ENCODE measurements around the gene SELENOO. TPM values are rescaled to one million over a fixed set of nuclear protein-coding genes. Genes with fewer than 3 reads are reported as not detected.

Gene SELENOO
- total RNA-seq, 1 experiment from 2014 or later = 19.0 TPM

- Histone ChIP-seq H3K79me2 (ENCODE audit: insufficient read depth, low read length) (no peaks in the 10 kb centered on the region), H2BK120ac (ENCODE audit: low read depth, low read length, poor library complexity, severe bottlenecking) (no peak overlapping the region), H3K14ac (ENCODE audit: insufficient read depth, low read length) (no peak overlapping the region), H2BK15ac (ENCODE audit: low read depth, low read length) (no peak overlapping the region), H4K5ac (ENCODE audit: insufficient read length, low read depth, low read length) (no peak overlapping the region), H3K27ac (ENCODE audit: insufficient read length, low read depth, low read length) (no peak overlapping the region), H3K18ac (ENCODE audit: insufficient read length, low read depth, low read length) (no peak overlapping the region), H3K9ac (ENCODE audit: extremely low read depth, insufficient read length, low read length) (no peak overlapping the region), H3K4me2 (ENCODE audit: insufficient read depth, insufficient read length, low read length) (no peak overlapping the region), H4K8ac (replicated peaks; ENCODE audit: insufficient read length, low read depth, low read length) (no peak overlapping the region), H4K20me1 (ENCODE audit: control insufficient read depth, insufficient read depth, insufficient read length) (no peaks in the 10 kb centered on the region), H3K9me3 (ENCODE audit: control insufficient read depth, low read depth, low read length) (no peaks in the 10 kb centered on the region), H3K4ac (ENCODE audit: low read depth, low read length) (no peak overlapping the region), H3T11ph (ENCODE audit: low read length) (no peak overlapping the region), H3K56ac (ENCODE audit: insufficient read length, low read depth, low read length) (no peak overlapping the region), H3K4me1 (ENCODE audit: insufficient read depth, low read length) (no peaks in the 10 kb centered on the region), H3K79me1 (ENCODE audit: insufficient read depth, low read depth, low read length, poor library complexity, severe bottlenecking) (no peaks in the 10 kb centered on the region), H2AFZ (ENCODE audit: low read length) (no peak overlapping the region), H2BK5ac (ENCODE audit: insufficient read length, low read length) (no peak overlapping the region), H3K23ac (ENCODE audit: insufficient read length, low read depth, low read length) (no peak overlapping the region), H3K27me3 (ENCODE audit: insufficient read depth, low read length) (no peaks in the 10 kb centered on the region; the same call in 1 of the 2 replicates), H2BK12ac (ENCODE audit: insufficient read length, low read depth, low read length) (no peak overlapping the region), H2AK5ac (ENCODE audit: insufficient read length, low read length) (no peak overlapping the region), H2BK20ac (ENCODE audit: low read depth, low read length, poor library complexity, severe bottlenecking) (no peak overlapping the region), H4K91ac (ENCODE audit: insufficient read length, low read depth, low read length) (no peak overlapping the region), H3K23me2 (ENCODE audit: insufficient read length, low read depth, low read length, poor library complexity, severe bottlenecking) (peaks cover 8% of the 10 kb centered on the region)
- Mint-ChIP-seq H3K36me3 (ENCODE audit: insufficient read depth in 1 of 3, low read depth in 3 of 3) (no peaks in the 10 kb centered on the region), H3K4me3 (peak overlapping the region; percentile 63 to 78), H3K4me1 (peaks cover 8 to 12% of the 10 kb centered on the region in 2 experiments), H3K27ac (no peak overlapping the region; a peak in 1 of 7 replicates), H3K9me3 (peaks cover 2 to 3% of the 10 kb centered on the region in 2 experiments; a peak in 2 of 5 replicates), H3K27me3 (ENCODE audit: low read depth) (peaks cover 64% of the 10 kb centered on the region)
- DNase-seq = no peak
- TF ChIP-seq CTCF (conservative IDR thresholded peaks at IDR 0.05) = no peak
- no CpG with 5 or more reads among the region's 7 CpGs for WGBS (ENCODE audit: extremely low coverage, insufficient read length, low lambda C conversion rate)
Measured at GRCh38 chr22:50262460-50262911, 61.7 kb downstream of the SELENOO start.

Measured in H9 (cell line).